T47D (cell line): Measurements from ENCODE around the gene SNTB2.
"Not testable (repeated sequence)": the region's sequence is repeated elsewhere in the genome, so short reads cannot be mapped to it uniquely, and the experiment has no call there.

Experiments used
- DNase-seq, 2 experiments: peaks; one replicate each; pipeline versions ENCODE4 v3.0.0 to v3.0.0-alpha.2; 2011 to 2012; ENCODE audit warnings: low read depth in 1 of 2, low spot score in 1 of 2
- JUND ChIP-seq: IDR thresholded peaks from 2 replicates; pipeline ENCODE4 v1.6.1; 2012; ENCODE audit warnings: low read depth
- in situ Hi-C: cut with HindIII; loops from 2 replicates; pipeline ENCODE4 v1.10.0; 2016; ENCODE audit warnings: low sequenced_read_pairs, low pct_unique_long_range_greater_than_20kb

SNTB2 gene

GRCh38 chr16:69186642-69187445 is at the start of gene SNTB2:
SNTB2 (plus strand) TSS chr16:69187164; CDS start chr16:69187167, 3 bp downstream.
- peak; percentile 90 to 95 for DNase-seq
- in situ Hi-C loops, result no loop called here
- TF ChIP-seq JUND, result no peak

GRCh38 chr16:69138608-69139007 is 48.4 kb upstream of the SNTB2 start:
- in situ Hi-C loops, result no loop called here
- no peak for DNase-seq

GRCh38 chr16:69139464-69139863 is 47.5 kb upstream of the SNTB2 start:
- in situ Hi-C loops, DNase-seq: not testable (repeated sequence)

More at GRCh38 chr16:69138608-69139007, 48.4 kb upstream of the SNTB2 start:
- no peak for TF ChIP-seq JUND

- in situ Hi-C loops, result no loop called here
- DNase-seq, result no peak
- no peak for TF ChIP-seq JUND
Measured at GRCh38 chr16:69141014-69141413, 46.0 kb upstream of the SNTB2 start.

- DNase-seq, result no peak
- no peak for TF ChIP-seq JUND
- in situ Hi-C loops, result no loop called here
Measured at GRCh38 chr16:69141936-69142335, 45.0 kb upstream of the SNTB2 start.

- peak in 1 of 2 experiments; percentile 32 for DNase-seq
- in situ Hi-C loops, result no loop called here
- TF ChIP-seq JUND, result no peak
Measured at GRCh38 chr16:69143116-69143515, 43.8 kb upstream of the SNTB2 start.

GRCh38 chr16:69145658-69146057 is 41.3 kb upstream of the SNTB2 start:
- no peak for TF ChIP-seq JUND
- no peak for DNase-seq
- in situ Hi-C loops, result no loop called here

- DNase-seq, in situ Hi-C loops: not testable (repeated sequence)
Measured at GRCh38 chr16:69149621-69150020, 37.3 kb upstream of the SNTB2 start.

- in situ Hi-C loops, result no loop called here
- DNase-seq, result peak; percentile 60 to 80
- no peak for TF ChIP-seq JUND
Measured at GRCh38 chr16:69150146-69150865, 36.7 kb upstream of the SNTB2 start.

- TF ChIP-seq JUND, result no peak
- no peak for DNase-seq
- in situ Hi-C loops, result no loop called here
Measured at GRCh38 chr16:69157196-69157595, 29.8 kb upstream of the SNTB2 start.

GRCh38 chr16:69160192-69160591 is 26.8 kb upstream of the SNTB2 start:
- no peak for DNase-seq
- TF ChIP-seq JUND, result no peak
- in situ Hi-C loops, result no loop called here

- in situ Hi-C loops, result no loop called here
Measured at GRCh38 chr16:69165584-69165983, 21.4 kb upstream of the SNTB2 start.

GRCh38 chr16:69166221-69166833 is 20.6 kb upstream of the SNTB2 start:
- no peak for TF ChIP-seq JUND
- in situ Hi-C loops, result no loop called here
- no peak for DNase-seq

More at GRCh38 chr16:69165584-69165983, 21.4 kb upstream of the SNTB2 start:
- TF ChIP-seq JUND, result no peak
- no peak for DNase-seq
